Stomach (tissue), 4 donors: ENCODE data around the gene HNRNPAB.

ENCODE experiments used
- POLR2A ChIP-seq, 4 donors: fragments of 450-650 bp; IDR thresholded peaks; one replicate each; pipeline ENCODE4 v1.6.1; 2016; ENCODE audit warnings: antibody characterized with exemption in 4 of 4, control low read depth in 2 of 4, mild to moderate bottlenecking in 1 of 4, moderate library complexity in 1 of 4
- TF ChIP-seq, protein P1 (sequence below), 7 experiments: fragments of 450-650 bp in 4 of 7; fragments of 200-600 bp in 3 of 7; sonication (generic) in 3 of 7; IDR thresholded peaks; one replicate each; pipeline ENCODE4 v1.5.1; 2016 to 2019; ENCODE audit warnings: antibody characterized with exemption in 7 of 7, control low read depth in 2 of 7, mild to moderate bottlenecking in 1 of 7

GRCh38 chr5:178259623-178260536, 55.5 kb downstream of the HNRNPAB start:
- no peak for TF ChIP-seq POLR2A (IDR thresholded peaks at IDR 0.05)
- TF ChIP-seq, protein P1, sequence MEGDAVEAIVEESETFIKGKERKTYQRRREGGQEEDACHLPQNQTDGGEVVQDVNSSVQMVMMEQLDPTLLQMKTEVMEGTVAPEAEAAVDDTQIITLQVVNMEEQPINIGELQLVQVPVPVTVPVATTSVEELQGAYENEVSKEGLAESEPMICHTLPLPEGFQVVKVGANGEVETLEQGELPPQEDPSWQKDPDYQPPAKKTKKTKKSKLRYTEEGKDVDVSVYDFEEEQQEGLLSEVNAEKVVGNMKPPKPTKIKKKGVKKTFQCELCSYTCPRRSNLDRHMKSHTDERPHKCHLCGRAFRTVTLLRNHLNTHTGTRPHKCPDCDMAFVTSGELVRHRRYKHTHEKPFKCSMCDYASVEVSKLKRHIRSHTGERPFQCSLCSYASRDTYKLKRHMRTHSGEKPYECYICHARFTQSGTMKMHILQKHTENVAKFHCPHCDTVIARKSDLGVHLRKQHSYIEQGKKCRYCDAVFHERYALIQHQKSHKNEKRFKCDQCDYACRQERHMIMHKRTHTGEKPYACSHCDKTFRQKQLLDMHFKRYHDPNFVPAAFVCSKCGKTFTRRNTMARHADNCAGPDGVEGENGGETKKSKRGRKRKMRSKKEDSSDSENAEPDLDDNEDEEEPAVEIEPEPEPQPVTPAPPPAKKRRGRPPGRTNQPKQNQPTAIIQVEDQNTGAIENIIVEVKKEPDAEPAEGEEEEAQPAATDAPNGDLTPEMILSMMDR (IDR thresholded peaks at IDR 0.05) = no peak
